ENCODE measurements around the gene CUL4A.

CUL4A gene

GRCh38 chr13:113192279-113192678 lies 17.1 kb upstream of the CUL4A start:
- ATAC-seq, result no peak

DNA sequence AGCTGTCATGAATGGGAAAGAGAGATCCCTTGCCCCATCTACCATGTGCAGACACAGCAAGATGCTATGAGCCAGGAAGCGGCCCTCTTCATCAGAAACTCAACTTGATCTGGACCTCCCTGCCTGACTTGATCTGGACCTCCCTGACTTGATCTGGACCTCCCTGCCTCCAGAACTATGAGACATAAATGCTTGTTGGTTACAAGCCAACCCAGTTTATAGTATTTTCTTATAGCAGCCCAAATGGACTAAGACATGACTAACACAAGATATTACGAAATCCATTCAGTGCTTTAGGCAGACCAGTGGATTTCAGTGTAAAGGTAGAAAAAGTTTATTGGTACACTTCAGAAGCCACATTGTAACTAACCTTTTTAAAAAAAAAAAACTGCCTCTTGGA lies 16.5 kb upstream of the CUL4A start:
- TF ChIP-seq ZC3H10 (CRISPR knock-in tag; IDR thresholded peaks at IDR 0.05) (no peak), GLIS3 (CRISPR knock-in tag; IDR thresholded peaks at IDR 0.05) (no peak), POU6F1 (CRISPR knock-in tag; IDR thresholded peaks at IDR 0.05; ENCODE audit: borderline replicate concordance, low read depth) (no peak), PATZ1 (CRISPR knock-in tag; IDR thresholded peaks at IDR 0.05; ENCODE audit: borderline replicate concordance) (no peak), PPARA (CRISPR knock-in tag; IDR thresholded peaks at IDR 0.05; ENCODE audit: borderline replicate concordance) (no peak), ZNF8 (CRISPR knock-in tag; IDR thresholded peaks at IDR 0.05) (no peak), ZNF565 (CRISPR knock-in tag; conservative IDR thresholded peaks at IDR 0.05; ENCODE audit: low read depth) (no peak)
- ATAC-seq, result no peak

More at GRCh38 chr13:113192279-113192678, 17.1 kb upstream of the CUL4A start:
- TF ChIP-seq ARNTL (CRISPR knock-in tag; IDR thresholded peaks at IDR 0.05; ENCODE audit: borderline replicate concordance, low read depth), result no peak
- TF ChIP-seq ZC3H10 (CRISPR knock-in tag; IDR thresholded peaks at IDR 0.05), result no peak
- no peak for TF ChIP-seq CSDC2 (CRISPR knock-in tag; IDR thresholded peaks at IDR 0.05)
- TF ChIP-seq ZNF8 (CRISPR knock-in tag; IDR thresholded peaks at IDR 0.05), result no peak
- TF ChIP-seq, protein P1, sequence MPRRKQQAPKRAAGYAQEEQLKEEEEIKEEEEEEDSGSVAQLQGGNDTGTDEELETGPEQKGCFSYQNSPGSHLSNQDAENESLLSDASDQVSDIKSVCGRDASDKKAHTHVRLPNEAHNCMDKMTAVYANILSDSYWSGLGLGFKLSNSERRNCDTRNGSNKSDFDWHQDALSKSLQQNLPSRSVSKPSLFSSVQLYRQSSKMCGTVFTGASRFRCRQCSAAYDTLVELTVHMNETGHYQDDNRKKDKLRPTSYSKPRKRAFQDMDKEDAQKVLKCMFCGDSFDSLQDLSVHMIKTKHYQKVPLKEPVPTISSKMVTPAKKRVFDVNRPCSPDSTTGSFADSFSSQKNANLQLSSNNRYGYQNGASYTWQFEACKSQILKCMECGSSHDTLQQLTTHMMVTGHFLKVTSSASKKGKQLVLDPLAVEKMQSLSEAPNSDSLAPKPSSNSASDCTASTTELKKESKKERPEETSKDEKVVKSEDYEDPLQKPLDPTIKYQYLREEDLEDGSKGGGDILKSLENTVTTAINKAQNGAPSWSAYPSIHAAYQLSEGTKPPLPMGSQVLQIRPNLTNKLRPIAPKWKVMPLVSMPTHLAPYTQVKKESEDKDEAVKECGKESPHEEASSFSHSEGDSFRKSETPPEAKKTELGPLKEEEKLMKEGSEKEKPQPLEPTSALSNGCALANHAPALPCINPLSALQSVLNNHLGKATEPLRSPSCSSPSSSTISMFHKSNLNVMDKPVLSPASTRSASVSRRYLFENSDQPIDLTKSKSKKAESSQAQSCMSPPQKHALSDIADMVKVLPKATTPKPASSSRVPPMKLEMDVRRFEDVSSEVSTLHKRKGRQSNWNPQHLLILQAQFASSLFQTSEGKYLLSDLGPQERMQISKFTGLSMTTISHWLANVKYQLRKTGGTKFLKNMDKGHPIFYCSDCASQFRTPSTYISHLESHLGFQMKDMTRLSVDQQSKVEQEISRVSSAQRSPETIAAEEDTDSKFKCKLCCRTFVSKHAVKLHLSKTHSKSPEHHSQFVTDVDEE (CRISPR knock-in tag; IDR thresholded peaks at IDR 0.05), result no peak
- no peak for TF ChIP-seq BACH2 (CRISPR knock-in tag; IDR thresholded peaks at IDR 0.05; ENCODE audit: borderline replicate concordance)
- TF ChIP-seq POU6F1 (CRISPR knock-in tag; IDR thresholded peaks at IDR 0.05; ENCODE audit: borderline replicate concordance, low read depth), result no peak
- no peak for TF ChIP-seq PPARA (CRISPR knock-in tag; IDR thresholded peaks at IDR 0.05; ENCODE audit: borderline replicate concordance)
- no peak for TF ChIP-seq RARB (CRISPR knock-in tag; IDR thresholded peaks at IDR 0.05)
- TF ChIP-seq PATZ1 (CRISPR knock-in tag; IDR thresholded peaks at IDR 0.05; ENCODE audit: borderline replicate concordance), result no peak
- TF ChIP-seq CSRNP3 (CRISPR knock-in tag; IDR thresholded peaks at IDR 0.05), result no peak

- no peak for ATAC-seq
- TF ChIP-seq ZNF8 (CRISPR knock-in tag; IDR thresholded peaks at IDR 0.05) (no peak), GLIS3 (CRISPR knock-in tag; IDR thresholded peaks at IDR 0.05) (no peak), OSR1 (CRISPR knock-in tag; IDR thresholded peaks at IDR 0.05) (no peak), ZFP30 (CRISPR knock-in tag; IDR thresholded peaks at IDR 0.05) (no peak), CREB5 (CRISPR knock-in tag; IDR thresholded peaks at IDR 0.05; ENCODE audit: low read depth) (no peak), CSDC2 (CRISPR knock-in tag; IDR thresholded peaks at IDR 0.05) (no peak), POU6F1 (CRISPR knock-in tag; IDR thresholded peaks at IDR 0.05; ENCODE audit: borderline replicate concordance, low read depth) (no peak), ZNF565 (CRISPR knock-in tag; conservative IDR thresholded peaks at IDR 0.05; ENCODE audit: low read depth) (no peak), CSRNP3 (CRISPR knock-in tag; IDR thresholded peaks at IDR 0.05) (no peak), PATZ1 (CRISPR knock-in tag; IDR thresholded peaks at IDR 0.05; ENCODE audit: borderline replicate concordance) (no peak), ARNTL (CRISPR knock-in tag; IDR thresholded peaks at IDR 0.05; ENCODE audit: borderline replicate concordance, low read depth) (no peak)
These were observed 14.1 kb upstream of the CUL4A start for GRCh38 chr13:113195360-113195759.

All from SK-N-SH treated with all-trans-retinoic acid at 6 μM for 48 hours (cell line).